ENCODE results near the gene VSIG1.

The VSIG1 gene

GRCh38 chrX:108091878-108092291 is 47.0 kb downstream of the VSIG1 start:
- DNase-seq (ENCODE audit: low spot score): no peak
- TF ChIP-seq CTCF (IDR thresholded peaks at IDR 0.05; ENCODE audit: borderline replicate concordance, control extremely low read depth, extremely low read depth, insufficient read depth, missing control alignments): no peak

GRCh38 chrX:108097380-108097779 is 52.5 kb downstream of the VSIG1 start:
- in situ Hi-C loops (cut with MboI; ENCODE audit: low sequenced_read_pairs, unreplicated experiment): no loop called here
- TF ChIP-seq CTCF (IDR thresholded peaks at IDR 0.05; ENCODE audit: borderline replicate concordance, control extremely low read depth, extremely low read depth, insufficient read depth, missing control alignments): no peak
- no peak for DNase-seq (ENCODE audit: low spot score)

More at GRCh38 chrX:108091878-108092291, 47.0 kb downstream of the VSIG1 start:
- in situ Hi-C loops (cut with MboI; ENCODE audit: low sequenced_read_pairs, unreplicated experiment): no loop called here

GRCh38 chrX:108105473-108105872 is 60.6 kb downstream of the VSIG1 start:
- in situ Hi-C loops (cut with MboI; ENCODE audit: low sequenced_read_pairs, unreplicated experiment): no loop called here
- no peak for TF ChIP-seq CTCF (IDR thresholded peaks at IDR 0.05; ENCODE audit: borderline replicate concordance, control extremely low read depth, extremely low read depth, insufficient read depth, missing control alignments)
- no peak for DNase-seq (ENCODE audit: low spot score)

GRCh38 chrX:108114541-108114940 is 69.7 kb downstream of the VSIG1 start:
- no peak for TF ChIP-seq CTCF (IDR thresholded peaks at IDR 0.05; ENCODE audit: borderline replicate concordance, control extremely low read depth, extremely low read depth, insufficient read depth, missing control alignments)
- in situ Hi-C loops (cut with MboI; ENCODE audit: low sequenced_read_pairs, unreplicated experiment): no loop called here
- no peak for DNase-seq (ENCODE audit: low spot score)

GRCh38 chrX:108117988-108118387 is 73.1 kb downstream of the VSIG1 start:
- DNase-seq (ENCODE audit: low spot score): no peak
- in situ Hi-C loops (cut with MboI; ENCODE audit: low sequenced_read_pairs, unreplicated experiment): no loop called here
- TF ChIP-seq CTCF (IDR thresholded peaks at IDR 0.05; ENCODE audit: borderline replicate concordance, control extremely low read depth, extremely low read depth, insufficient read depth, missing control alignments): no peak

GRCh38 chrX:108121291-108121690 is 76.4 kb downstream of the VSIG1 start:
- no peak for TF ChIP-seq CTCF (IDR thresholded peaks at IDR 0.05; ENCODE audit: borderline replicate concordance, control extremely low read depth, extremely low read depth, insufficient read depth, missing control alignments)
- in situ Hi-C loops (cut with MboI; ENCODE audit: low sequenced_read_pairs, unreplicated experiment): no loop called here
- no peak for DNase-seq (ENCODE audit: low spot score)

GRCh38 chrX:108122748-108123147 is 77.9 kb downstream of the VSIG1 start:
- no peak for DNase-seq (ENCODE audit: low spot score)
- no peak for TF ChIP-seq CTCF (IDR thresholded peaks at IDR 0.05; ENCODE audit: borderline replicate concordance, control extremely low read depth, extremely low read depth, insufficient read depth, missing control alignments)
- in situ Hi-C loops (cut with MboI; ENCODE audit: low sequenced_read_pairs, unreplicated experiment): no loop called here

All from GM13976 (cell line).